Pancreas (tissue), 10 donors: ENCODE data around the gene ZNF527. TPM values are rescaled to one million over a fixed set of nuclear protein-coding genes. Genes with fewer than 3 reads are reported as not detected.
A peak's percentile ranks its signal among the peaks of the same experiment; 100 is the strongest.
"Not testable (repeated sequence)": the region's sequence is repeated elsewhere in the genome, so short reads cannot be mapped to it uniquely, and the experiment has no call there.

Source experiments
- ATAC-seq, 4 donors: fragments of 200-7000 bp; cut with Tn5 transposase; one replicate each; pipeline versions ENCODE4 v1.8.0 to v1.9.1; 2020; ENCODE audit warnings: mild to moderate bottlenecking in 4 of 4, moderate library complexity in 4 of 4
- DNase-seq, 6 donors: peaks; one replicate each; pipeline ENCODE4 v3.0.0-alpha.2; 2020
- FAIRE-seq: peaks from 2 replicates; lab custom pipeline; 2012; peaks lifted over from hg19 to GRCh38; lab: Jason Lieb, UNC
- H3K27ac ChIP-seq, 4 donors: fragments of 200-600 bp; sonication (generic); 1 replicate in 3 of 4; 2 replicates in 1 of 4; pipeline versions ENCODE4 v1.5.0 to v1.8.0; 2020
- H3K27me3 ChIP-seq, 4 donors: fragments of 200-600 bp; one replicate each; pipeline ENCODE4 v1.8.0; 2021
- H3K36me3 ChIP-seq, 3 donors: fragments of 200-600 bp; sonication (generic) in 1 of 3; one replicate each; pipeline versions ENCODE4 v1.5.0 to v1.8.0; 2020 to 2021
- H3K4me1 ChIP-seq, 3 donors: fragments of 200-600 bp; one replicate each; pipeline ENCODE4 v1.8.0; 2021
- H3K4me3 ChIP-seq, 4 donors: fragments of 200-600 bp; sonication (generic) in 2 of 4; one replicate each; pipeline versions ENCODE4 v1.5.0 to v1.8.0; 2020 to 2021
- H3K9me3 ChIP-seq, 4 donors: fragments of 200-600 bp; one replicate each; pipeline ENCODE4 v1.8.0; 2021
- CTCF ChIP-seq, 4 donors: fragments of 200-600 bp; sonication (generic) in 3 of 4; IDR thresholded peaks; one replicate each; pipeline versions ENCODE4 v1.5.0 to v1.8.0; 2021; ENCODE audit warnings: antibody characterized with exemption in 4 of 4
- WGBS, 2 donors: extraction: QIAGEN DNeasy Blood & Tissue Kit; methylation state at CpG; one replicate each; pipeline ENCODE4 v1.1.7; 2013; 5-methylcytosine and 5-hydroxymethylcytosine counted together
- intact Hi-C, 3 donors: fragments of 100-400 bp; cut with DNase I; formaldehyde crosslinking; loops; one replicate each; pipeline versions ENCODE4 v1.11.1 to v1.14.2; 2022
- polyA plus RNA-seq, 2 donors: library from polyadenylated mRNA; stranded (reverse); fragments of 200-250 nt; gene quantifications; one replicate each; pipeline ENCODE4 v1.2.3, GENCODE V29; 2013
- total RNA-seq, 6 donors: library from RNA; stranded (reverse); fragmentation: NEBNext Ultra II Directional in 4 of 6; extraction: Animal tissue kit (Norgen Biotek cat#: 25700) in 4 of 6; gene quantifications; one replicate each; pipeline versions ENCODE4 v1.2.1 to v1.2.4, GENCODE V29; 2021 to 2023
- donor health status: healthy with polysubstance abuse.
- donor health status: DM: no; HTN: no; CAD: no; lungs with moderate emphysema.
- donor health status: DM: no; HTN: no; CAD: no.
- donor health status: control.
- donor health status: control.
- donor health status: Bipolar disorder and iron deficiency.
- donor health status: DM: yes; HTN: yes; CAD: no.
- donor health status: DM: no; HTN: no; CAD: no.
- donor health status: DM: no; HTN: no; CAD: no.
- donor health status: DM: yes; HTN: yes; CAD: no.

Gene ZNF527
- total and polyA plus RNA-seq, 8 donors = 1.0 to 5.1 (median 2.6) TPM

- H3K9me3 ChIP-seq = no peaks in the 10 kb centered on the region
- peaks cover 0 to 32% (median 18%) of the 10 kb centered on the region in 3 donors for H3K36me3 ChIP-seq
- intact Hi-C loops = no loop called here
- WGBS, 2 donors = 98% methylated on average over 4 of the region's 4 CpGs
- H3K4me1 ChIP-seq = no peaks in the 10 kb centered on the region
- DNase-seq (no peak), ATAC-seq (no peak), FAIRE-seq (no peak)
- H3K27ac ChIP-seq = no peak overlapping the region
- H3K4me3 ChIP-seq = no peak overlapping the region
- no peaks in the 10 kb centered on the region for H3K27me3 ChIP-seq
- no peak for TF ChIP-seq CTCF (IDR thresholded peaks at IDR 0.05)
Observed at GRCh38 chr19:37355901-37356300, 15.0 kb upstream of the ZNF527 start.

GRCh38 chr19:37361994-37362393 is 8.9 kb upstream of the ZNF527 start:
- ATAC-seq (no peak), DNase-seq (no peak), FAIRE-seq (no peak)
- no peak overlapping the region for H3K4me3 ChIP-seq
- H3K27ac ChIP-seq = no peak overlapping the region
- no peaks in the 10 kb centered on the region for H3K4me1 ChIP-seq
- intact Hi-C loops = no loop called here
- H3K9me3 ChIP-seq = peaks cover 0 to 3% (median 0%) of the 10 kb centered on the region in 4 donors
- peaks cover 6 to 54% (median 12%) of the 10 kb centered on the region in 3 donors for H3K36me3 ChIP-seq
- no peak for TF ChIP-seq CTCF (IDR thresholded peaks at IDR 0.05)
- 89 to 93% methylated on average over 1 of the region's 1 CpG for WGBS, 2 donors
- H3K27me3 ChIP-seq = no peaks in the 10 kb centered on the region

- H3K27me3 ChIP-seq = no peaks in the 10 kb centered on the region
- intact Hi-C loops = no loop called here
- H3K4me1 ChIP-seq = no peaks in the 10 kb centered on the region
- H3K4me3 ChIP-seq = no peak overlapping the region
- ATAC-seq (no peak), DNase-seq (no peak), FAIRE-seq (no peak)
- peaks cover 0 to 3% (median 0%) of the 10 kb centered on the region in 4 donors for H3K9me3 ChIP-seq
- WGBS, 2 donors = 94 to 97% methylated on average over 6 of the region's 6 CpGs
- H3K27ac ChIP-seq = no peak overlapping the region
- H3K36me3 ChIP-seq = peaks cover 6 to 47% (median 12%) of the 10 kb centered on the region in 3 donors
- no peak for TF ChIP-seq CTCF (IDR thresholded peaks at IDR 0.05)
Observed at GRCh38 chr19:37362733-37363132, 8.2 kb upstream of the ZNF527 start.

GRCh38 chr19:37370386-37370879 is 466 bp upstream of the ZNF527 start:
- DNase-seq = peak in 1 of 6 donors; percentile 15
- 17 to 19% methylated on average over 18 of the region's 18 CpGs for WGBS, 2 donors
- H3K36me3 ChIP-seq, ATAC-seq, H3K27me3 ChIP-seq, intact Hi-C loops, H3K4me1 ChIP-seq, FAIRE-seq, H3K9me3 ChIP-seq: not testable (repeated sequence)
- Histone ChIP-seq H3K27ac (peak overlapping the region; percentile 70 to 82 (median 76)), H3K4me3 (peak overlapping the region; percentile 41 to 78 (median 63))

- Histone ChIP-seq H3K36me3 (peaks cover 0 to 39% (median 25%) of the 10 kb centered on the region in 3 donors), H3K4me3 (no peak overlapping the region), H3K9me3 (peaks cover 0 to 37% (median 5%) of the 10 kb centered on the region in 4 donors), H3K4me1 (no peaks in the 10 kb centered on the region), H3K27me3 (no peaks in the 10 kb centered on the region), H3K27ac (no peak overlapping the region)
- DNase-seq = no peak
- no peak for FAIRE-seq
- WGBS, 2 donors = 98 to 100% methylated on average over 4 of the region's 4 CpGs
- no peak for ATAC-seq
- intact Hi-C loops = no loop called here
- no peak for TF ChIP-seq CTCF (IDR thresholded peaks at IDR 0.05)
Observed at GRCh38 chr19:37389234-37389633, 18.3 kb downstream of the ZNF527 start.

- FAIRE-seq, DNase-seq, intact Hi-C loops, H3K4me3 ChIP-seq, H3K27me3 ChIP-seq, ATAC-seq, H3K27ac ChIP-seq, H3K4me1 ChIP-seq: not testable (repeated sequence)
- WGBS, 2 donors = 97% methylated on average over 6 of the region's 6 CpGs
- Histone ChIP-seq H3K9me3 (peaks cover 0 to 30% (median 5%) of the 10 kb centered on the region in 4 donors), H3K36me3 (peaks cover 0 to 18% (median 17%) of the 10 kb centered on the region in 3 donors)
Observed at GRCh38 chr19:37391399-37391798, 20.5 kb downstream of the ZNF527 start.
